Aorta (tissue), 5 donors: ENCODE data around the gene UTP14A. TPM values are rescaled to one million over a fixed set of nuclear protein-coding genes. Genes with fewer than 3 reads are reported as not detected.
A peak's percentile ranks its signal among the peaks of the same experiment; 100 is the strongest.

Experiments used
- ATAC-seq: fragments of 200-7000 bp; cut with Tn5 transposase; one replicate; pipeline ENCODE4 v1.9.1; 2022; ENCODE audit warnings: moderate library complexity; ENCODE audit not compliant: low FRiP score
- DNase-seq, 2 donors: peaks; one replicate each; pipeline ENCODE4 v3.0.0-alpha.2; 2020
- H3K27ac ChIP-seq, 2 donors: one replicate each; pipeline ENCODE4 v1.5.1; 2013; ENCODE audit warnings: low read length in 2 of 2, mild to moderate bottlenecking in 2 of 2, moderate library complexity in 2 of 2, control low read depth in 1 of 2, inconsistent platforms in 1 of 2, low read depth in 1 of 2
- H3K27me3 ChIP-seq, 2 donors: one replicate each; pipeline ENCODE4 v1.6.1; 2013; ENCODE audit warnings: control low read depth in 1 of 2, low read length in 1 of 2, mild to moderate bottlenecking in 1 of 2, moderate library complexity in 1 of 2; ENCODE audit not compliant: insufficient read depth in 2 of 2, control insufficient read depth in 1 of 2
- H3K36me3 ChIP-seq, 2 donors: one replicate each; pipeline ENCODE4 v1.6.1; 2013; ENCODE audit warnings: control low read depth in 1 of 2, low read length in 1 of 2, mild to moderate bottlenecking in 1 of 2; ENCODE audit not compliant: insufficient read depth in 2 of 2, control insufficient read depth in 1 of 2
- H3K4me1 ChIP-seq, 2 donors: one replicate each; pipeline ENCODE4 v1.6.1; 2013; ENCODE audit warnings: low read length in 2 of 2, control low read depth in 1 of 2, mild to moderate bottlenecking in 1 of 2, moderate library complexity in 1 of 2; ENCODE audit not compliant: insufficient read depth in 2 of 2, control insufficient read depth in 1 of 2
- H3K4me3 ChIP-seq, 2 donors: one replicate each; pipeline ENCODE4 v1.5.1; 2013; ENCODE audit warnings: low read length in 2 of 2, control low read depth in 1 of 2, mild to moderate bottlenecking in 1 of 2
- H3K9me3 ChIP-seq: one replicate; pipeline ENCODE4 v1.6.1; 2013; ENCODE audit warnings: mild to moderate bottlenecking, low read length; ENCODE audit not compliant: control insufficient read depth
- WGBS, 2 donors: extraction: QIAGEN DNeasy Blood & Tissue Kit; methylation state at CpG; one replicate each; pipeline ENCODE4 v1.1.7; 2013; 5-methylcytosine and 5-hydroxymethylcytosine counted together
- intact Hi-C, 2 donors: fragments of 100-400 bp; cut with DNase I; formaldehyde crosslinking; loops; one replicate each; pipeline versions ENCODE4 v1.14.2 to v1.15.0; 2022
- polyA plus RNA-seq, 2 donors: library from polyadenylated mRNA; stranded (reverse); fragments of 200-250 nt; gene quantifications; one replicate each; pipeline ENCODE4 v1.2.3, GENCODE V29; 2013
- total RNA-seq, 2 donors: library from RNA; stranded (reverse); fragmentation: NEBNext Ultra II Directional; extraction: Animal tissue kit (Norgen Biotek cat#: 25700); gene quantifications; one replicate each; pipeline ENCODE4 v1.2.1, GENCODE V29; 2021
- donor health status: healthy with polysubstance abuse.
- donor health status: Bipolar disorder and iron deficiency.
- donor health status: DM: no; HTN: no; CAD: no.
- donor health status: DM: no; HTN: no; CAD: no.
- donor health status: DM: yes; HTN: yes; CAD: no.

The UTP14A gene
- total and polyA plus RNA-seq, 4 donors, result 8.1 to 13.6 (median 12.4) TPM

- no peaks in the 10 kb centered on the region for H3K36me3 ChIP-seq
- WGBS, 2 donors, result 61 to 93% methylated on average over 5 of the region's 5 CpGs
- no peak overlapping the region for H3K4me3 ChIP-seq
- DNase-seq (no peak), ATAC-seq (no peak)
- intact Hi-C loops, result loop anchor here in 1 of 2 donors (5.0 kb wide), 1 partner anchor 47 kb away; the partner anchor contains the start of gene BCORL1
- no peaks in the 10 kb centered on the region for H3K9me3 ChIP-seq
- H3K27ac ChIP-seq, result no peak overlapping the region
- no peaks in the 10 kb centered on the region for H3K27me3 ChIP-seq
- no peaks in the 10 kb centered on the region for H3K4me1 ChIP-seq
Observed at GRCh38 chrX:129934952-129935351, 29.0 kb downstream of the UTP14A start.

DNA sequence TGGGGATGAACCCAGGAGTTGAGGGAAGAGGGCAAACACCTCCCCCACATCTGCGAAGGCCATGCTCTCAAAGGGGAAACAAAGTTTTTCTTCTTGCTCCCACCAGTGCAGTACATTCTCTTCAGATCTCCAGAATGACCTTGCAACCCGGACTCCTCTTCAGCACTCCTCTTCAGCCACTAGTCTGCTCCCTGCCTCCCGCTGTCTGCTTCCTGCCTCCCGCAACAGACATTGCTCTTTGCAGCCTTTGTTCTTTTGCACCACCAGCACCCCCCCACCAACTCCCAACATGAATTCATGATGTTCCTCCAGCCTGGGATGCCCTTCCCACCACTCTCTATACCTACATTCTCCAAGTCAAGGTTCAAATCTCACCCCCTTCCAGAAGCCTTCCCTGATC lies 32.1 kb downstream of the UTP14A start:
- Histone ChIP-seq H3K9me3 (no peaks in the 10 kb centered on the region), H3K4me3 (no peak overlapping the region), H3K36me3 (no peaks in the 10 kb centered on the region), H3K27me3 (no peaks in the 10 kb centered on the region), H3K4me1 (no peaks in the 10 kb centered on the region), H3K27ac (no peak overlapping the region)
- ATAC-seq (no peak), DNase-seq (no peak)
- WGBS, 2 donors, result 61 to 63% methylated on average over 4 of the region's 4 CpGs
- intact Hi-C loops, result no loop called here

DNA sequence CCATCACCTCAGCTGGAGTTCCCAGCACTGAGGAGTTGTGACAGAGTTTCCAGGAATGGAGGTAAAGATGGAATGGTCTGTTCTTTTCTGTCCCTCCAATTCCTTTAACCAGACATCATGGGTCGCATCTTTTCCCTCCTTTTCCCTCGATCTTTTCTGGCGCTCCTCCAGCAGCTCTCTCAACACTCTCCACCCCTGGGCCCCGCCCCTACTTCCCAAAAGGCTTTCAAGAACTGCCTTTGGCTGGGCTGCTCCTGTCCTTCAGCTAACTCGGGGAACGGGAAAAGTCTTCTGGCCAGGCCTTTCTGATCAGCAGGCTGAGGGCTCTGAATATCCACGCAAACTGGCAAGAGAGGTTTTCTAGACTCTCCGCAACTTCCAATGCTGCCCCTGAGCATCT lies 34.0 kb downstream of the UTP14A start:
- Histone ChIP-seq H3K9me3 (no peaks in the 10 kb centered on the region), H3K4me1 (no peaks in the 10 kb centered on the region), H3K4me3 (no peak overlapping the region), H3K27ac (no peak overlapping the region), H3K36me3 (no peaks in the 10 kb centered on the region), H3K27me3 (no peaks in the 10 kb centered on the region)
- ATAC-seq, result no peak
- WGBS, 2 donors, result 36 to 44% methylated on average over 8 of the region's 8 CpGs
- DNase-seq, result no peak
- intact Hi-C loops, result no loop called here

DNA sequence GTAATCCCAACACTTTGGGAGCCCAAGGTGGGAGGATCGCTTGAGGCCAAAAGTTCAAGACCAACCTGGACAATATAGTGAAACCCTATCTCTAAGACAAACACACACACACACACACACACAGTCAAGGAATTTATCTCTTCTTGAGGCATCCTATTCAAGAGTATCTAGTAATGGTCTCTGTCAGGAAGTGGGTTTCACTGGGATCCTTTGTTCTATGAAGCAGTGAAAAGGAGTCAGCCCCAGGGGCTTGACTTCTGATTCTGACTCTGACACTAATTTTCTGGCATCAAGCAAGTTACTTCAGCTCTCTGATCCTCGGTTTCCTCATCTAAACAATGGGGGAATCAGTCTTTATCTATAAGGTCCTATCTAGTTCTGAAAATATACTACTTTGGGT lies 34.8 kb downstream of the UTP14A start:
- H3K9me3 ChIP-seq, result no peaks in the 10 kb centered on the region
- DNase-seq (no peak), ATAC-seq (no peak)
- H3K4me3 ChIP-seq, result no peak overlapping the region
- H3K27me3 ChIP-seq, result no peaks in the 10 kb centered on the region
- intact Hi-C loops, result no loop called here
- 77 to 90% methylated on average over 2 of the region's 2 CpGs for WGBS, 2 donors
- H3K4me1 ChIP-seq, result no peaks in the 10 kb centered on the region
- no peaks in the 10 kb centered on the region for H3K36me3 ChIP-seq
- no peak overlapping the region for H3K27ac ChIP-seq

- Histone ChIP-seq H3K4me1 (no peaks in the 10 kb centered on the region), H3K27me3 (no peaks in the 10 kb centered on the region), H3K4me3 (no peak overlapping the region), H3K27ac (no peak overlapping the region), H3K36me3 (no peaks in the 10 kb centered on the region), H3K9me3 (no peaks in the 10 kb centered on the region)
- intact Hi-C loops, result no loop called here
- DNase-seq (no peak), ATAC-seq (no peak)
- 77 to 93% methylated on average over 1 of the region's 1 CpG for whole genome bisulfite sequencing, 2 donors
Observed at GRCh38 chrX:129945131-129945530, 39.2 kb downstream of the UTP14A start.

DNA sequence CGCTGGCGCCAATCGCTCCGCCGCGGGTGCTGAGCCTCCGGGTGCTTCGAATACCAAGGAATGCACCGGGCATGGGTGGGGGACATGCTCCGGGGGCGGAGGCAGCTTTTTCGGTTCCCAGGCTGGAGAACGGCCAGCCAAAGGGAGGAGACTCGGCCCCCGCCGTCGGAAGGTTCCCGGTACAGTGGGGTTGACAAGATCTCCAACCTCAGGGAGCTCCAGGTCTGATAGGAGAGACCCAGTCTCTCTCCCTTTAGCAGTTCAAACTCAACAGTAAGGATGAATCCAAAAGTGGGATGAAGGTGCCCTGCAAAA lies 47.3 kb downstream of the UTP14A start:
- H3K27ac ChIP-seq, result no peak overlapping the region
- intact Hi-C loops, result no loop called here
- H3K9me3 ChIP-seq, result no peaks in the 10 kb centered on the region
- no peak for ATAC-seq
- no peaks in the 10 kb centered on the region for H3K36me3 ChIP-seq
- WGBS, 2 donors, result 11 to 36% methylated on average over 18 of the region's 18 CpGs
- DNase-seq, result peak in 1 of 2 donors; percentile 42
- H3K4me1 ChIP-seq, result no peaks in the 10 kb centered on the region
- H3K4me3 ChIP-seq, result no peak overlapping the region
- no peaks in the 10 kb centered on the region for H3K27me3 ChIP-seq

DNA sequence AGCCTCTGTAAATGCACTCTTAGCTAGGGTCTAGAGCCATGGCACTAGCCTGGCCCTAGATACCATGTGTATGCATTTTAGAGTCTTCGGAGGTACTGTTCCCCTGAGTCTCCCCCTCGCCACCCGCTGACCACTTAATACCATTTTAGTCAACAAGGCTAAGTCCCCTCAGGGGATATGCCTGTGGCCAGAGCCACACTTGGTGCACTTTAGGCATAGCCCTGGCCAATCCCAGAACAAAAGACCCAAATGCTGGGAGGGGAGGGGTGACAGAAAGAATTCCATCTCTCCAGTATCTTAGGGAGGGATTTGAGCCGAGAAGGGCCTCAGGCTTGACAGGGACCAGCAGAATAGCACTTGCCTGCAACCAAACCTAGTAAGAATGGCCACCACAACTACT lies 47.9 kb downstream of the UTP14A start:
- H3K27me3 ChIP-seq, result no peaks in the 10 kb centered on the region
- ATAC-seq, result no peak
- no peaks in the 10 kb centered on the region for H3K9me3 ChIP-seq
- no peaks in the 10 kb centered on the region for H3K4me1 ChIP-seq
- H3K27ac ChIP-seq, result no peak overlapping the region
- H3K36me3 ChIP-seq, result no peaks in the 10 kb centered on the region
- H3K4me3 ChIP-seq, result no peak overlapping the region
- WGBS, 2 donors, result 85 to 96% methylated on average over 4 of the region's 4 CpGs
- intact Hi-C loops, result no loop called here
- DNase-seq, result no peak

- H3K36me3 ChIP-seq, result no peaks in the 10 kb centered on the region
- H3K4me3 ChIP-seq, result no peak overlapping the region
- no peak overlapping the region for H3K27ac ChIP-seq
- no peak for ATAC-seq
- H3K27me3 ChIP-seq, result no peaks in the 10 kb centered on the region
- intact Hi-C loops, result no loop called here
- DNase-seq, result no peak
- no peaks in the 10 kb centered on the region for H3K9me3 ChIP-seq
- no peaks in the 10 kb centered on the region for H3K4me1 ChIP-seq
- 65 to 89% methylated on average over 3 of the region's 3 CpGs for WGBS, 2 donors
Observed at GRCh38 chrX:129954804-129955203, 48.8 kb downstream of the UTP14A start.

GRCh38 chrX:129955682-129956081 lies 49.7 kb downstream of the UTP14A start:
- no peak overlapping the region for H3K4me3 ChIP-seq
- WGBS, 2 donors, result 83 to 98% methylated on average over 3 of the region's 3 CpGs
- intact Hi-C loops, result no loop called here
- no peak overlapping the region for H3K27ac ChIP-seq
- DNase-seq (no peak), ATAC-seq (no peak)
- H3K27me3 ChIP-seq, result no peaks in the 10 kb centered on the region
- no peaks in the 10 kb centered on the region for H3K4me1 ChIP-seq
- no peaks in the 10 kb centered on the region for H3K36me3 ChIP-seq
- H3K9me3 ChIP-seq, result no peaks in the 10 kb centered on the region
